ENCODE measurements around the gene AFF3. TPM values are rescaled to one million over a fixed set of nuclear protein-coding genes. Genes with fewer than 3 reads are reported as not detected.

Gene AFF3
- total RNA-seq, 1 experiment from 2014 or later: 0.42 TPM

GRCh38 chr2:100125626-100126025 lies 16.8 kb downstream of the AFF3 start:
- BruUV-seq (replicated peaks): no TSS peak
- Mint-ChIP-seq H3K27me3 (ENCODE audit: insufficient read depth, unreplicated experiment) (no peaks in the 10 kb centered on the region), H3K9me3 (ENCODE audit: unreplicated experiment) (no peaks in the 10 kb centered on the region), H3K4me1 (ENCODE audit: insufficient read depth, unreplicated experiment) (peaks cover 20% of the 10 kb centered on the region), H3K27ac (ENCODE audit: low read depth, unreplicated experiment) (no peak overlapping the region), H3K4me3 (ENCODE audit: unreplicated experiment) (no peak overlapping the region), H3K36me3 (ENCODE audit: insufficient read depth, unreplicated experiment) (no peaks in the 10 kb centered on the region)
- intact Hi-C loops (cut with micrococcal nuclease): no loop called here
- ChIA-PET CTCF (no interaction called here), POLR2A (no interaction called here)
- DNase-seq (ENCODE audit: unreplicated experiment): no peak
- TF ChIP-seq, protein P1, sequence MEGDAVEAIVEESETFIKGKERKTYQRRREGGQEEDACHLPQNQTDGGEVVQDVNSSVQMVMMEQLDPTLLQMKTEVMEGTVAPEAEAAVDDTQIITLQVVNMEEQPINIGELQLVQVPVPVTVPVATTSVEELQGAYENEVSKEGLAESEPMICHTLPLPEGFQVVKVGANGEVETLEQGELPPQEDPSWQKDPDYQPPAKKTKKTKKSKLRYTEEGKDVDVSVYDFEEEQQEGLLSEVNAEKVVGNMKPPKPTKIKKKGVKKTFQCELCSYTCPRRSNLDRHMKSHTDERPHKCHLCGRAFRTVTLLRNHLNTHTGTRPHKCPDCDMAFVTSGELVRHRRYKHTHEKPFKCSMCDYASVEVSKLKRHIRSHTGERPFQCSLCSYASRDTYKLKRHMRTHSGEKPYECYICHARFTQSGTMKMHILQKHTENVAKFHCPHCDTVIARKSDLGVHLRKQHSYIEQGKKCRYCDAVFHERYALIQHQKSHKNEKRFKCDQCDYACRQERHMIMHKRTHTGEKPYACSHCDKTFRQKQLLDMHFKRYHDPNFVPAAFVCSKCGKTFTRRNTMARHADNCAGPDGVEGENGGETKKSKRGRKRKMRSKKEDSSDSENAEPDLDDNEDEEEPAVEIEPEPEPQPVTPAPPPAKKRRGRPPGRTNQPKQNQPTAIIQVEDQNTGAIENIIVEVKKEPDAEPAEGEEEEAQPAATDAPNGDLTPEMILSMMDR (IDR thresholded peaks at IDR 0.05; ENCODE audit: unreplicated experiment): no peak

GRCh38 chr2:100124761-100125160 lies 17.6 kb downstream of the AFF3 start:
- Mint-ChIP-seq H3K27me3 (ENCODE audit: insufficient read depth, unreplicated experiment) (no peaks in the 10 kb centered on the region), H3K4me3 (ENCODE audit: unreplicated experiment) (no peak overlapping the region), H3K9me3 (ENCODE audit: unreplicated experiment) (no peaks in the 10 kb centered on the region), H3K4me1 (ENCODE audit: insufficient read depth, unreplicated experiment) (peaks cover 20% of the 10 kb centered on the region), H3K27ac (ENCODE audit: low read depth, unreplicated experiment) (peak overlapping the region; percentile 52), H3K36me3 (ENCODE audit: insufficient read depth, unreplicated experiment) (no peaks in the 10 kb centered on the region)
- ChIA-PET POLR2A (no interaction called here), CTCF (no interaction called here)
- BruUV-seq (replicated peaks): no TSS peak
- peak; percentile 40 for DNase-seq (ENCODE audit: unreplicated experiment)
- TF ChIP-seq, protein P1 (IDR thresholded peaks at IDR 0.05; ENCODE audit: unreplicated experiment): no peak
- intact Hi-C loops (cut with micrococcal nuclease): no loop called here

DNA sequence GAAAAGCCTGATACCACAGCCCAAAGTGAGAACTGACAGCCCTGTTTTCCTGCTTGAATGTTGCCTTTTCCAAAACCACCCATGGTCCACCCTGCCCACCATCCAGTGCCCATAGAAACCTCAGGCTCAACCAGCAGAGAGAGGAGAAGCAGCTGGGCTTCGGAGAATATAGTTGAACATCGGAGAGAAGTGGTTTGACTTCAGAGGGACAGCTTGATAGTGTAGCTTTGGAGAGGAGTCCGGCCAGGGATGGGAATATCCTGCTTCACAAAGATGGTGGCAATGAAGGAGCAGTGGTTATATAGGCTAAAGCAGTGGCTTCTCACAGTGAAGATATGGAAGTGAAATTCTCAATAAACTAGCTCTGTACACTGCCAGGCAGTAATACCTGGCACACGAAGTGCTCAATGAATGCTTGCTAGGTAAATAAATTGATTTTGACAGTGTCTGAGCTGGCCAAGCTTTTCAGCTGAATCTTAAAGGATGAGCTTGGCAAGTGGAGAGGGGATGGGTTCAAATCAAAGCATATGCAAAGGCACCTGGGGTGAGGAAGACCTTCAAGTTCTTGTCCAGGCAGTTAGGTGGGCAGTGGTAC lies 21.2 kb downstream of the AFF3 start:
- intact Hi-C loops (cut with micrococcal nuclease): no loop called here
- Mint-ChIP-seq H3K27me3 (ENCODE audit: insufficient read depth, unreplicated experiment) (no peaks in the 10 kb centered on the region), H3K27ac (ENCODE audit: low read depth, unreplicated experiment) (peak overlapping the region; percentile 61), H3K9me3 (ENCODE audit: unreplicated experiment) (peaks cover 8% of the 10 kb centered on the region), H3K4me3 (ENCODE audit: unreplicated experiment) (no peak overlapping the region), H3K36me3 (ENCODE audit: insufficient read depth, unreplicated experiment) (no peaks in the 10 kb centered on the region), H3K4me1 (ENCODE audit: insufficient read depth, unreplicated experiment) (peaks cover 20% of the 10 kb centered on the region)
- TF ChIP-seq, protein P1 (IDR thresholded peaks at IDR 0.05; ENCODE audit: unreplicated experiment): no peak
- POLR2A ChIA-PET: no interaction called here
- no TSS peak for BruUV-seq (replicated peaks)
- DNase-seq (ENCODE audit: unreplicated experiment): no peak
- CTCF ChIA-PET: no interaction called here

DNA sequence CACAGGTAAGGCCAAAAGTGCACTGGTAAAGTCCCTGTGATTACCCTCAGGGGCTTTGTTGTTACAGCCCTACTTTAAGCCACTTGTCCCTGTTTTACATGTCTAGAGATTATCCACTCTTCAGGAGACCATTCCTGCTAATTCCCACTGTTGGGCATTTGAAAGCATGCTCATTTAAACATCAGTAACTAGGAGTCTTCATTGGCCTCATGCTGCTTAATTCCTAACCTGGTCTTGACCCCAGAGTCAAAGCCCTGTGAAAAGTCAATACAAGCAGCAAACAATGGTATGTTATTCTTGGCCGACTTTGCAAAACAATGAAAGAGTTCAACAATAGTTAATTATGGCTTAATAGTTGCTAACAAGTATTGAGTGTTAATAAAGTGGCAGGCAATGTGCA lies 23.2 kb downstream of the AFF3 start:
- H3K9me3 Mint-ChIP-seq (ENCODE audit: unreplicated experiment): peaks cover 8% of the 10 kb centered on the region
- H3K27ac Mint-ChIP-seq (ENCODE audit: low read depth, unreplicated experiment): no peak overlapping the region
- BruUV-seq (replicated peaks): no TSS peak
- TF ChIP-seq, protein P1 (IDR thresholded peaks at IDR 0.05; ENCODE audit: unreplicated experiment): no peak
- intact Hi-C loops (cut with micrococcal nuclease): no loop called here
- no peaks in the 10 kb centered on the region for H3K36me3 Mint-ChIP-seq (ENCODE audit: insufficient read depth, unreplicated experiment)
- H3K4me1 Mint-ChIP-seq (ENCODE audit: insufficient read depth, unreplicated experiment): peaks cover 1% of the 10 kb centered on the region
- no peaks in the 10 kb centered on the region for H3K27me3 Mint-ChIP-seq (ENCODE audit: insufficient read depth, unreplicated experiment)
- ChIA-PET POLR2A (no interaction called here), CTCF (no interaction called here)
- no peak overlapping the region for H3K4me3 Mint-ChIP-seq (ENCODE audit: unreplicated experiment)
- DNase-seq (ENCODE audit: unreplicated experiment): no peak
